NB4 (cell line): ENCODE measurements around the gene MYO10.

Source experiments
- DNase-seq: peaks from one replicate; pipeline ENCODE4 v3.0.0; 2010; ENCODE audit warnings: low read depth
- H3K4me3 ChIP-seq: one replicate; pipeline ENCODE4 v1.5.1; 2011; ENCODE audit warnings: mild to moderate bottlenecking, low read depth, low read length, moderate library complexity
- CTCF ChIP-seq: IDR thresholded peaks from one replicate; pipeline ENCODE4 v1.5.1; 2012; ENCODE audit warnings: low read depth, low read length
- MAX ChIP-seq: IDR thresholded peaks from 2 replicates; pipeline ENCODE4 v1.6.1; 2011; ENCODE audit warnings: low read depth, low read length
- MYC ChIP-seq: IDR thresholded peaks from 2 replicates; pipeline ENCODE4 v1.6.1; 2011; ENCODE audit warnings: low read depth, low read length
- POLR2A ChIP-seq: IDR thresholded peaks from 2 replicates; pipeline ENCODE4 v1.6.1; 2011; ENCODE audit warnings: mild to moderate bottlenecking; ENCODE audit not compliant: insufficient read length; ENCODE audit errors: extremely low read depth

Gene MYO10

GRCh38 chr5:16856531-16856930 lies 79.6 kb downstream of the MYO10 start:
- no peak overlapping the region for H3K4me3 ChIP-seq
- DNase-seq, result peak; percentile 3
- no peak for TF ChIP-seq CTCF

- H3K4me3 ChIP-seq, result no peak overlapping the region
- TF ChIP-seq CTCF, result no peak
- TF ChIP-seq POLR2A, result no peak
- TF ChIP-seq MYC, result no peak
- no peak for TF ChIP-seq MAX
- no peak for DNase-seq
These were observed 80.2 kb downstream of the MYO10 start for GRCh38 chr5:16855898-16856297.

- DNase-seq, result no peak
- no peak overlapping the region for H3K4me3 ChIP-seq
- TF ChIP-seq MAX (no peak), POLR2A (no peak), MYC (no peak), CTCF (no peak)
These were observed 80.6 kb downstream of the MYO10 start for GRCh38 chr5:16855485-16855884.

- no peak for DNase-seq
- H3K4me3 ChIP-seq, result no peak overlapping the region
- TF ChIP-seq CTCF (no peak), MAX (no peak), POLR2A (no peak), MYC (no peak)
These were observed 81.7 kb downstream of the MYO10 start for GRCh38 chr5:16854351-16854750.

- no peak for TF ChIP-seq POLR2A
- no peak for TF ChIP-seq MYC
- DNase-seq, result no peak
- H3K4me3 ChIP-seq, result no peak overlapping the region
These were observed 82.6 kb downstream of the MYO10 start for GRCh38 chr5:16853518-16853917.

- no peak for DNase-seq
- TF ChIP-seq MAX (no peak), MYC (no peak), POLR2A (no peak), CTCF (no peak)
- no peak overlapping the region for H3K4me3 ChIP-seq
These were observed 83.7 kb downstream of the MYO10 start for GRCh38 chr5:16852251-16853005.
